Vagina (tissue), 2 donors: ENCODE results near the gene PPP1R3C. TPM values are rescaled to one million over a fixed set of nuclear protein-coding genes. Genes with fewer than 3 reads are reported as not detected.

Experiments
- DNase-seq, 2 donors: peaks; one replicate each; pipeline ENCODE4 v3.0.0-alpha.2; 2017; ENCODE audit errors: extremely low spot score in 2 of 2
- H3K27ac ChIP-seq: fragments of 200-600 bp; sonication (generic); one replicate; pipeline ENCODE4 v1.5.1; 2019
- H3K27me3 ChIP-seq: fragments of 200-600 bp; sonication (generic); one replicate; pipeline ENCODE4 v1.5.1; 2019
- H3K36me3 ChIP-seq, 2 donors: fragments of 200-600 bp; sonication (generic); one replicate each; pipeline ENCODE4 v1.5.1; 2017 to 2019
- H3K4me1 ChIP-seq: fragments of 200-600 bp; sonication (generic); one replicate; pipeline ENCODE4 v1.5.1; 2019
- H3K4me3 ChIP-seq, 2 donors: fragments of 200-600 bp; sonication (generic); 1 replicate in 1 of 2; 2 replicates in 1 of 2; pipeline ENCODE4 v1.5.1; 2016 to 2019
- H3K9me3 ChIP-seq: fragments of 200-600 bp; sonication (generic); one replicate; pipeline ENCODE4 v1.5.1; 2019
- POLR2A ChIP-seq, 2 donors: fragments of 450-650 bp; IDR thresholded peaks; one replicate each; pipeline ENCODE4 v1.6.1; 2017; ENCODE audit warnings: antibody characterized with exemption in 2 of 2, mild to moderate bottlenecking in 2 of 2, moderate library complexity in 2 of 2
- POLR2AphosphoS5 ChIP-seq, 2 donors: sonication (generic); formaldehyde crosslinking; IDR thresholded peaks; one replicate each; pipeline ENCODE4 v1.9.0; 2017; ENCODE audit warnings: antibody characterized with exemption in 2 of 2, mild to moderate bottlenecking in 2 of 2, low read depth in 1 of 2; ENCODE audit not compliant: insufficient read depth in 1 of 2
- intact Hi-C: fragments of 100-400 bp; cut with DNase I; formaldehyde crosslinking; loops from one replicate; pipeline ENCODE4 v1.15.1; 2023
- total RNA-seq: library from RNA; depleted of rRNA; stranded (reverse); fragments of >200 nt; gene quantifications from one replicate; pipeline ENCODE4 v1.2.3, GENCODE V29; 2016
- TF ChIP-seq, protein P1 (sequence below), 3 experiments: fragments of 450-650 bp in 2 of 3; fragments of 200-600 bp in 1 of 3; sonication (generic) in 1 of 3; IDR thresholded peaks; one replicate each; pipeline ENCODE4 v1.5.1; 2017 to 2019; ENCODE audit warnings: antibody characterized with exemption in 3 of 3, mild to moderate bottlenecking in 2 of 3, moderate library complexity in 2 of 3

Gene PPP1R3C
- total RNA-seq, 1 donor from 2014 or later, result 26.3 TPM

DNA sequence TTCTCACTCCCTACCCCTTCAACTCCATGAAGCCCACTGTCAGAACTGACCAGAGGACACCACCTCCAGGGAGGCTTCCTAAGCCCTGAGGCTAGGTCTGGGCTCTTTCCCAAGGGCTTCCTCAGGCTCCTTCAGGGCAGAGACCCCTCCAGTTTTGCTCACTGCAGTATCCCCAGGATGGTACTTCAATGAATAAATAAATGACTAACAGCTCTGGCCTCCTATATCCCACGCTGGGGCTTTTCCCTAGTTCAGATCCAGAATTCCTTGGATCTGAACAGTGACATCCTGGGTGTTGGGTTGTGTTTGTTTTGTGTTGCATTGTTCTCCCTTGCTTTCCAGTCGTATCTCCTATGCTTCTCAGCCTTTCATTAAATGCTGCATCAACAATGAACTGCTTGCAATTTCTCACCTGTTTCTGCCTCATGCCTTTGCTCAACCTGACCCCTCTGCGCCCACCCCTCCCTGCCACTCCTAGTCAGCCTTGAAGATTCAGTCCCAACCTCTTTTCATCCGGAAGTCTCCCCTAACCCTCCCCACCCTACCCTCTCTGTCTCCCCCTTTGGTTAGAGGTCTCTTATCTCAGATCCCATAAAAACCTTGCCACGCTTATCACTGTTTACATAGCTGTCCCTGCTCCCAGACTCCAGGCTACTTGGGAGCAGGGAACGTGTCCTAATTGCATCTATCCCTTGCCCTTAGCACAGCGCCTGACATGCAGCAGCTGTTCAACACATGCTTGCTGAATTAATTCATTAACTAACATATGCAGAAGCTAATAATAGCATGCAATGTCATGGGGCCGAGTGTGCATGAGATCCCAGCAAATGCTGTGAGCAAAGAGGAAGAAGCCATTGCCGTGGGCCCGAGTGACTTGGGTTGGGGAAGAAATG lies 41.7 kb downstream of the PPP1R3C start:
- Histone ChIP-seq H3K27ac (peak overlapping the region; percentile 82), H3K4me1 (peaks cover 66% of the 10 kb centered on the region), H3K4me3 (no peak overlapping the region), H3K9me3 (no peaks in the 10 kb centered on the region), H3K27me3 (no peaks in the 10 kb centered on the region), H3K36me3 (no peaks in the 10 kb centered on the region)
- intact Hi-C loops, result no loop called here
- no peak for DNase-seq
- TF ChIP-seq, protein P1, sequence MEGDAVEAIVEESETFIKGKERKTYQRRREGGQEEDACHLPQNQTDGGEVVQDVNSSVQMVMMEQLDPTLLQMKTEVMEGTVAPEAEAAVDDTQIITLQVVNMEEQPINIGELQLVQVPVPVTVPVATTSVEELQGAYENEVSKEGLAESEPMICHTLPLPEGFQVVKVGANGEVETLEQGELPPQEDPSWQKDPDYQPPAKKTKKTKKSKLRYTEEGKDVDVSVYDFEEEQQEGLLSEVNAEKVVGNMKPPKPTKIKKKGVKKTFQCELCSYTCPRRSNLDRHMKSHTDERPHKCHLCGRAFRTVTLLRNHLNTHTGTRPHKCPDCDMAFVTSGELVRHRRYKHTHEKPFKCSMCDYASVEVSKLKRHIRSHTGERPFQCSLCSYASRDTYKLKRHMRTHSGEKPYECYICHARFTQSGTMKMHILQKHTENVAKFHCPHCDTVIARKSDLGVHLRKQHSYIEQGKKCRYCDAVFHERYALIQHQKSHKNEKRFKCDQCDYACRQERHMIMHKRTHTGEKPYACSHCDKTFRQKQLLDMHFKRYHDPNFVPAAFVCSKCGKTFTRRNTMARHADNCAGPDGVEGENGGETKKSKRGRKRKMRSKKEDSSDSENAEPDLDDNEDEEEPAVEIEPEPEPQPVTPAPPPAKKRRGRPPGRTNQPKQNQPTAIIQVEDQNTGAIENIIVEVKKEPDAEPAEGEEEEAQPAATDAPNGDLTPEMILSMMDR (IDR thresholded peaks at IDR 0.05), result no peak
- TF ChIP-seq POLR2AphosphoS5 (IDR thresholded peaks at IDR 0.05; ENCODE audit: insufficient read depth in 1 of 2, low read depth in 1 of 2) (no peak), POLR2A (IDR thresholded peaks at IDR 0.05) (no peak)

DNA sequence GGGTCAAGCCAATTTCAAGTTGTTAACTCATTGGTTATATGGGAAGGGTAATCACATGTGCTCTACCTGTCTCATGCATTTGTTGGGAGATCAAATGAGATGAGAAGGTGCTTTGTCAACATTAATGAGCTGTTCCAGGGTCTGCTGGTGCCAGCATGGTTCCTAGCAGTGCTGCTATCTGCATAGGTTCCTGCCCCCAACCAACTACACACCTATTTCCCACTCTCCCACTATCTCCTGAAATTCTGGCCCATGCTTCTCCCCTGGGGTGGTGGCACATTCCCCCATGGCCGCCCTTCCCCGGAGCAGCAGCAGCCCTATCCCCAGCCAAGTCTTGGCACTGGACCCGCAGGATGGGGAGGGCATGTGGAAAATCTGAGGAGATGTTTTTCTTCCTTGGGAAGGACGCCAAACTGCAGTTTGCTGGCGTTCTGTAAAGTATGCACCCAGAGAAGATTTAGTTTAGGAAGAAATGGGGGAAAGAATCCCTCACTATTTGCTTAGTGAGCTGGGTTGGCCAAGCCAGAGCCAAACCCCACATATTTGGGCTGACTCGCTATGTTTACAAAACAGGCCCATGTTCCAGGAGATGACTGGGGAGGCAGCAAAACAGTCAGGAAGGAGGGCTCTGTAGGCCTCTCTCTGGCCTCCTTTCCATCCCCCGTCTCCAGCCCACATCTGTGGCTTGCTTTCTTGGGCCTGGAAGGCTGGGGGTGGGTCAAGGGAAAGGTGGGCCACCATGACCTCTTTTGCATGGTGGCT lies 42.5 kb downstream of the PPP1R3C start:
- intact Hi-C loops, result no loop called here
- H3K9me3 ChIP-seq, result no peaks in the 10 kb centered on the region
- no peak overlapping the region for H3K4me3 ChIP-seq
- no peaks in the 10 kb centered on the region for H3K36me3 ChIP-seq
- no peak for DNase-seq
- H3K27ac ChIP-seq, result peak overlapping the region; percentile 82
- peaks cover 63% of the 10 kb centered on the region for H3K4me1 ChIP-seq
- TF ChIP-seq POLR2AphosphoS5 (IDR thresholded peaks at IDR 0.05; ENCODE audit: insufficient read depth in 1 of 2, low read depth in 1 of 2), result peak; percentile 25 to 43
- TF ChIP-seq, protein P1 (IDR thresholded peaks at IDR 0.05), result no peak
- TF ChIP-seq POLR2A (IDR thresholded peaks at IDR 0.05), result no peak
- no peaks in the 10 kb centered on the region for H3K27me3 ChIP-seq

DNA sequence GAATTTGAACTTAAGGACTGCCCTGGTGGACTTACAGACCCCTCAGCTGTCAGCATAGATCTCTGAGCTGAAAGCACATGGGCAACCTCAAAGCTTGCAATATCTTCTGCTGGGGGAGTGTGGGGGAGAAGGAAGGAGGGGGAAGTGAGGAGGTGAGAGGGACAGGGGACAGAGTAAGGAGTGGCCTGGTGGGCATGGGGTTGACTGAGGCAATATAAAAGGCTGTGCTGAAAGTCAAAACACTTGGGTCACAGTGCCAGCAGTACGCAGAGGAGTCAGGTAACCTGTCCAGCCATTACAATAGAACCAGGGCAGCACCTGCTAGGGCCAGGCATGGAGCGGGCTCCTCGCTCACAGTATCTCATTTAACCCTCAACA lies 43.2 kb downstream of the PPP1R3C start:
- peak overlapping the region; percentile 82 for H3K27ac ChIP-seq
- H3K9me3 ChIP-seq, result no peaks in the 10 kb centered on the region
- TF ChIP-seq POLR2A (IDR thresholded peaks at IDR 0.05) (no peak), POLR2AphosphoS5 (IDR thresholded peaks at IDR 0.05; ENCODE audit: insufficient read depth in 1 of 2, low read depth in 1 of 2) (no peak)
- TF ChIP-seq, protein P1 (IDR thresholded peaks at IDR 0.05), result no peak
- no peaks in the 10 kb centered on the region for H3K27me3 ChIP-seq
- no peak for DNase-seq
- peaks cover 63% of the 10 kb centered on the region for H3K4me1 ChIP-seq
- no peak overlapping the region for H3K4me3 ChIP-seq
- H3K36me3 ChIP-seq, result no peaks in the 10 kb centered on the region
- intact Hi-C loops, result no loop called here

DNA sequence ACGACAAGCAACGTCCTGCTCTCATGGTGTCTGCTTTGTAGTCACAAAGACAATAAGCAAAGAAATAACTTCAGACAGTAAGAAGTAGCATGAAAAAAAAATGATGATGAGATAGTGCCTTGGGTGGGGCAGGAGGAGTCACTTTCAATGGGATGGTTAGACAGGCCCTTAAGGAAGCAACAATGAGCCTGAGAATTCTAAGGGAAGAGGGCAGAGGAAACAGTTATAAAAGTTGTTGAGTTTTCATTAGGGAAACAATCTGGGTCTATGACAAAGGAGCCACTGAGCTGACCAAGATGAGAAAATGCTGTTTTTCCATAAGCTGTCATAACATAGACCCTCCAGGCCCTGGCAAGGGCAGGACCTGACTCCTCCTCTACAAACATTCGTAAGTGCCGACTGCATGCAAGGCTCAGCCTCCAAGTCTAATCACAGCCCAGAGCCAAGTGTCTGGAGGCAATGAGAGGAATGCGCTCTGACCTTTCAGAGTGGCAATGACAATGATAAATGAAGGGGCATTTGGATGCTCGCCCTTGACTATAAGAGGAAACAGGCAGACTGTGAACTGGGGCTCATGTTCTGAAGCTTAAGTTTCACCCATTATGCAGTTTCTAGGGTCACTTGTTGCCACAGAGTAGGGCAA lies 43.7 kb downstream of the PPP1R3C start:
- TF ChIP-seq POLR2AphosphoS5 (IDR thresholded peaks at IDR 0.05; ENCODE audit: insufficient read depth in 1 of 2, low read depth in 1 of 2) (no peak), POLR2A (IDR thresholded peaks at IDR 0.05) (no peak)
- TF ChIP-seq, protein P1 (IDR thresholded peaks at IDR 0.05), result no peak
- Histone ChIP-seq H3K27me3 (no peaks in the 10 kb centered on the region), H3K27ac (peak overlapping the region; percentile 82), H3K36me3 (no peaks in the 10 kb centered on the region), H3K4me3 (no peak overlapping the region), H3K9me3 (no peaks in the 10 kb centered on the region), H3K4me1 (peaks cover 63% of the 10 kb centered on the region)
- DNase-seq, result no peak
- intact Hi-C loops, result no loop called here
